Panc1 (cell line): ENCODE measurements around the gene RNF7. TPM values are rescaled to one million over a fixed set of nuclear protein-coding genes. Genes with fewer than 3 reads are reported as not detected.
"Not testable (repeated sequence)": the region's sequence is repeated elsewhere in the genome, so short reads cannot be mapped to it uniquely, and the experiment has no call there.

Experiments
- ATAC-seq: fragments of 200-7000 bp; cut with Tn5 transposase; 2 replicates; pipeline ENCODE4 v1.9.1; 2020; ENCODE audit warnings: mild to moderate bottlenecking, moderate library complexity
- BruUV-seq: library from RNA; stranded (reverse); fragments of 400-500 nt; replicated peaks from 2 replicates; lab custom pipeline; 2021; lab: Mats Ljungman, UMichigan
- CTCF ChIA-PET: fragments of 300-600 bp; sonication (Branson Sonifier 250); formaldehyde crosslinking; loops from one replicate; lab custom pipeline; 2022; ENCODE audit warnings: antibody characterized with exemption; lab: Charles Lee
- POLR2A ChIA-PET: fragments of 300-600 bp; sonication (Branson Sonifier 250); formaldehyde crosslinking; loops from one replicate; lab custom pipeline; 2022; ENCODE audit warnings: antibody characterized with exemption; lab: Charles Lee
- DNase-seq: peaks from one replicate; pipeline ENCODE4 v3.0.0-alpha.2; 2010; ENCODE audit warnings: low read depth, low spot score
- H3K27ac ChIP-seq: 2 replicates; pipeline ENCODE4 v1.5.1; 2011; ENCODE audit warnings: mild to moderate bottlenecking, low read length, inconsistent platforms
- H3K27me3 ChIP-seq: fragments of 200-500 bp; sonication (Bioruptor generic); 2 replicates; pipeline ENCODE4 v1.6.0; 2014; ENCODE audit warnings: low read length, inconsistent platforms; ENCODE audit not compliant: control insufficient read depth, insufficient read depth
- H3K36me3 ChIP-seq: fragments of 200-500 bp; sonication (Bioruptor generic); 2 replicates; pipeline ENCODE4 v1.5.1; 2014; ENCODE audit warnings: inconsistent platforms, mild to moderate bottlenecking, low read length, moderate library complexity; ENCODE audit not compliant: control insufficient read depth, insufficient read depth
- H3K4me1 ChIP-seq: 2 replicates; pipeline ENCODE4 v1.5.1; 2011; ENCODE audit warnings: inconsistent platforms, mild to moderate bottlenecking, low read length, moderate library complexity; ENCODE audit not compliant: control insufficient read depth, insufficient read depth
- H3K4me3 ChIP-seq, 2 experiments: 2 replicates each; pipeline ENCODE4 v1.5.1; 2011 to 2012; ENCODE audit warnings: low read depth in 2 of 2, low read length in 2 of 2, mild to moderate bottlenecking in 2 of 2, inconsistent platforms in 1 of 2, moderate library complexity in 1 of 2
- H3K9me3 ChIP-seq: fragments of 200-500 bp; sonication (Bioruptor generic); 2 replicates; pipeline ENCODE4 v1.5.1; 2014; ENCODE audit warnings: low read depth, mild to moderate bottlenecking, inconsistent platforms, low read length, moderate library complexity; ENCODE audit not compliant: control insufficient read depth, insufficient read depth
- POLR2AphosphoS5 ChIP-seq: IDR thresholded peaks from 2 replicates; pipeline ENCODE4 v1.6.1; 2012; ENCODE audit warnings: mild to moderate bottlenecking, low read depth, low read length, moderate library complexity
- SIN3A ChIP-seq: IDR thresholded peaks from 2 replicates; pipeline ENCODE4 v1.6.1; 2012; ENCODE audit warnings: low read depth, mild to moderate bottlenecking, low read length, moderate library complexity, borderline replicate concordance; ENCODE audit not compliant: insufficient read depth
- in situ Hi-C: cut with HindIII; loops from 2 replicates; pipeline ENCODE4 v1.10.0; 2016; ENCODE audit warnings: low sequenced_read_pairs, low pct_unique_long_range_greater_than_20kb
- intact Hi-C: fragments of 100-400 bp; cut with micrococcal nuclease; formaldehyde crosslinking; loops from one replicate; pipeline ENCODE4 v1.10.0; 2022; ENCODE audit not compliant: unreplicated experiment
- total RNA-seq: library from RNA; stranded (reverse); gene quantifications from one replicate; pipeline ENCODE4 v1.2.1, GENCODE V29; 2021; ENCODE audit not compliant: unreplicated experiment
- TF ChIP-seq, protein P1 (sequence below): fragments of 450-650 bp; IDR thresholded peaks from 2 replicates; pipeline ENCODE4 v1.5.1; 2017; ENCODE audit warnings: mild to moderate bottlenecking
- TF ChIP-seq, protein P2 (sequence below), 2 experiments: IDR thresholded peaks; 2 replicates each; pipeline ENCODE4 v1.6.1; 2011 to 2012; ENCODE audit warnings: low read depth in 2 of 2, control low read depth in 1 of 2, low read length in 1 of 2, mild to moderate bottlenecking in 1 of 2, moderate library complexity in 1 of 2; ENCODE audit not compliant: insufficient read depth in 1 of 2

Gene RNF7
- total RNA-seq, 1 experiment from 2014 or later = 87.3 TPM

DNA sequence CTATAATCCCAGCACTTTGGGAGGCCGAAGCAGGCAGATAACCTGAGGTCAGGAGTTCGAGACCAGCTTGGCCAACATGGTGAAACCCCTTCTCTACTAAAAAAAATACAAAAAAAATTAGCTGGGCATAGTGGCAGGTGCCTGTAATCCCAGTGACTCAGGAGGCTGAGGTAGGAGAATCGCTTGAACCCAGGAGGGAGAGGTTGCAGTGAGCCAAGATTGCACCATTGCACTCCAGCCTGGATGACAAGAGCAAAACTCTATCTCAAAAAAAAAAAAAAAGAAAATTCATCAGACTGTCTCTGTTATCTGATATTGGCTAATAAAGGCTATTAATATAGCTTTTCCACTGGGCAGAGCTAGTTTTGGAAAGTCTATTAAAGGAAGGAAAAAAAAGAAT lies 46.6 kb upstream of the RNF7 start:
- H3K27ac ChIP-seq, H3K9me3 ChIP-seq, H3K27me3 ChIP-seq, in situ Hi-C loops, ATAC-seq, H3K36me3 ChIP-seq, DNase-seq, H3K4me1 ChIP-seq, intact Hi-C loops, H3K4me3 ChIP-seq, BruUV-seq, POLR2A ChIA-PET, CTCF ChIA-PET: not testable (repeated sequence)

DNA sequence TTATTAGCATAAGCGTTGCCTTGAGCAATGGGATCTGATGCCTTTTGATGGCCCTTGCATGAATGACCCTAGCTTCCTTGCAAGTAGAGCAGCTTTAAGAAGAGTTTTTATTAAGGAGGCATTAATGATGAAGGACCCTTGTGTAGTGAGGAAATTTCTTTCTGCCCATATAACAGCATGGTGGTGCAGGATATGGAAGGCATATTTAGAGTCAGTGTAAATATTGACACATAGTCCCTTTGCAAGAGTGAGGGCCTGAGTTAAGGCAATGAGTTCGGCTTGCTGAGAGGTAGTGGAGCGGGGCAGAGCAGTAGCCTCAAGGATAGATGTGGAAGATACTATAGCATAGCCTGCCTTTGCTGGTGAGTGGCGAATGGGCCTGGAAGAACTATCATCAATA lies 45.1 kb upstream of the RNF7 start:
- BruUV-seq, H3K36me3 ChIP-seq, intact Hi-C loops, in situ Hi-C loops, H3K4me1 ChIP-seq, CTCF ChIA-PET, DNase-seq, H3K9me3 ChIP-seq, ATAC-seq, H3K27ac ChIP-seq, POLR2A ChIA-PET, H3K27me3 ChIP-seq, H3K4me3 ChIP-seq: not testable (repeated sequence)

DNA sequence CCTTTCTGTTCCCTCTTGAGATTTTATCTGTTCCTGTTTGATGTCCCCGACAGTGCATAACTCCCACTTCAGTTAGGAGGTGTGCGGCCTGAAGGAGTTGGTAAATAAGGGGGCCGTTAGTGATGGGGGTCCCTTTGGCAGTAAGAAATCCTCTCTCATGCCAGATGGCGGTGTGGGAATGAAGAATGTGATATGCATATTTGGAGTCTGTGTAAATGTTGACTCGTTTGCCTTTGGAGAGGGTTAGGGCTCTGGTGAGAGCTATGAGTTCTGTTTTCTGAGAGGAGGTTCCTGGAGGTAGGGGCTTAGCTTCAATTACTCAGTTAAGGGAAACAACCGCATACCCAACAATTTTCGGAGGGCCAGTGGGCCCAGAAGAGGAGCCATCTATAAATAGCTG lies 38.8 kb upstream of the RNF7 start:
- POLR2A ChIA-PET = interaction anchor here (0.5 kb wide), 1 partner anchor 21 kb away, joined by 4 read pairs; no protein-coding TSS in a partner anchor
- ATAC-seq (no peak), DNase-seq (no peak)
- no peak overlapping the region for H3K4me3 ChIP-seq
- H3K9me3 ChIP-seq = no peaks in the 10 kb centered on the region
- no peaks in the 10 kb centered on the region for H3K36me3 ChIP-seq
- no TSS peak for BruUV-seq
- CTCF ChIA-PET = interaction anchor here (0.6 kb wide), 1 partner anchor 58 kb away, joined by 3 read pairs; no protein-coding TSS in a partner anchor
- intact Hi-C loops (no loop called here), in situ Hi-C loops (no loop called here)
- no peaks in the 10 kb centered on the region for H3K27me3 ChIP-seq
- TF ChIP-seq SIN3A (no peak), POLR2AphosphoS5 (no peak)
- TF ChIP-seq, protein P1, sequence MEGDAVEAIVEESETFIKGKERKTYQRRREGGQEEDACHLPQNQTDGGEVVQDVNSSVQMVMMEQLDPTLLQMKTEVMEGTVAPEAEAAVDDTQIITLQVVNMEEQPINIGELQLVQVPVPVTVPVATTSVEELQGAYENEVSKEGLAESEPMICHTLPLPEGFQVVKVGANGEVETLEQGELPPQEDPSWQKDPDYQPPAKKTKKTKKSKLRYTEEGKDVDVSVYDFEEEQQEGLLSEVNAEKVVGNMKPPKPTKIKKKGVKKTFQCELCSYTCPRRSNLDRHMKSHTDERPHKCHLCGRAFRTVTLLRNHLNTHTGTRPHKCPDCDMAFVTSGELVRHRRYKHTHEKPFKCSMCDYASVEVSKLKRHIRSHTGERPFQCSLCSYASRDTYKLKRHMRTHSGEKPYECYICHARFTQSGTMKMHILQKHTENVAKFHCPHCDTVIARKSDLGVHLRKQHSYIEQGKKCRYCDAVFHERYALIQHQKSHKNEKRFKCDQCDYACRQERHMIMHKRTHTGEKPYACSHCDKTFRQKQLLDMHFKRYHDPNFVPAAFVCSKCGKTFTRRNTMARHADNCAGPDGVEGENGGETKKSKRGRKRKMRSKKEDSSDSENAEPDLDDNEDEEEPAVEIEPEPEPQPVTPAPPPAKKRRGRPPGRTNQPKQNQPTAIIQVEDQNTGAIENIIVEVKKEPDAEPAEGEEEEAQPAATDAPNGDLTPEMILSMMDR = no peak
- H3K4me1 ChIP-seq = no peaks in the 10 kb centered on the region
- no peak overlapping the region for H3K27ac ChIP-seq

DNA sequence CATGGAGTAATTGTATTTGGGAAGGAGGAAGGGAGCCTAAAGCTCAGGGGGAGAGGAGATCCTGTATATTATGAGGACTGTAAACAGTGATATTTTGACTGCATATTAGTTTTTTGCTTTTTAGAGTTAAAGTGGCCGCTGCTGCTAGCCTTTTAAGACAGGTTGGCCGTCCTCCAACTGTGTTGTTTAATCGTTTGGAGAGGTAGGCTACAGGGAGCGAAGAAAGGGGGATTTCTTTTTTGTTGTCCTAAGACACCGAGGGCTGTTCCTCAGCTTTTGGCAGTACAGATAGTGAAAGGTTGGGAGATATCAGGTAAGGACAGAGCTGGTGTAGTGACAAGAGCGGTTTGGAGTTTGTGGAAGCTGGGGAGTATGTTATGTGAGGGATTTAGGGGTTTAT lies 38.2 kb upstream of the RNF7 start:
- H3K4me1 ChIP-seq = no peaks in the 10 kb centered on the region
- TF ChIP-seq, protein P1 = no peak
- TF ChIP-seq SIN3A = no peak
- TF ChIP-seq, protein P2, sequence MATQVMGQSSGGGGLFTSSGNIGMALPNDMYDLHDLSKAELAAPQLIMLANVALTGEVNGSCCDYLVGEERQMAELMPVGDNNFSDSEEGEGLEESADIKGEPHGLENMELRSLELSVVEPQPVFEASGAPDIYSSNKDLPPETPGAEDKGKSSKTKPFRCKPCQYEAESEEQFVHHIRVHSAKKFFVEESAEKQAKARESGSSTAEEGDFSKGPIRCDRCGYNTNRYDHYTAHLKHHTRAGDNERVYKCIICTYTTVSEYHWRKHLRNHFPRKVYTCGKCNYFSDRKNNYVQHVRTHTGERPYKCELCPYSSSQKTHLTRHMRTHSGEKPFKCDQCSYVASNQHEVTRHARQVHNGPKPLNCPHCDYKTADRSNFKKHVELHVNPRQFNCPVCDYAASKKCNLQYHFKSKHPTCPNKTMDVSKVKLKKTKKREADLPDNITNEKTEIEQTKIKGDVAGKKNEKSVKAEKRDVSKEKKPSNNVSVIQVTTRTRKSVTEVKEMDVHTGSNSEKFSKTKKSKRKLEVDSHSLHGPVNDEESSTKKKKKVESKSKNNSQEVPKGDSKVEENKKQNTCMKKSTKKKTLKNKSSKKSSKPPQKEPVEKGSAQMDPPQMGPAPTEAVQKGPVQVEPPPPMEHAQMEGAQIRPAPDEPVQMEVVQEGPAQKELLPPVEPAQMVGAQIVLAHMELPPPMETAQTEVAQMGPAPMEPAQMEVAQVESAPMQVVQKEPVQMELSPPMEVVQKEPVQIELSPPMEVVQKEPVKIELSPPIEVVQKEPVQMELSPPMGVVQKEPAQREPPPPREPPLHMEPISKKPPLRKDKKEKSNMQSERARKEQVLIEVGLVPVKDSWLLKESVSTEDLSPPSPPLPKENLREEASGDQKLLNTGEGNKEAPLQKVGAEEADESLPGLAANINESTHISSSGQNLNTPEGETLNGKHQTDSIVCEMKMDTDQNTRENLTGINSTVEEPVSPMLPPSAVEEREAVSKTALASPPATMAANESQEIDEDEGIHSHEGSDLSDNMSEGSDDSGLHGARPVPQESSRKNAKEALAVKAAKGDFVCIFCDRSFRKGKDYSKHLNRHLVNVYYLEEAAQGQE (IDR thresholded peaks at IDR 0.05; ENCODE audit: insufficient read depth in 1 of 2, low read depth in 2 of 2, low read length in 1 of 2) = no peak
- no peak for TF ChIP-seq POLR2AphosphoS5
- ATAC-seq = no peak
- in situ Hi-C loops = no loop called here
- POLR2A ChIA-PET = interaction anchor here (0.5 kb wide), 2 partner anchors 9 to 21 kb away, joined by 4 read pairs; no protein-coding TSS in a partner anchor
- CTCF ChIA-PET = interaction anchor here (0.5 to 0.6 kb wide), 3 partner anchors 59 to 180 kb away, joined by 3 to 5 read pairs (median 3); no protein-coding TSS in a partner anchor
- no TSS peak for BruUV-seq
- no peak overlapping the region for H3K4me3 ChIP-seq
- intact Hi-C loops = no loop called here
- DNase-seq = no peak
- H3K9me3 ChIP-seq = no peaks in the 10 kb centered on the region
- H3K36me3 ChIP-seq = no peaks in the 10 kb centered on the region
- H3K27ac ChIP-seq = no peak overlapping the region
- no peaks in the 10 kb centered on the region for H3K27me3 ChIP-seq

DNA sequence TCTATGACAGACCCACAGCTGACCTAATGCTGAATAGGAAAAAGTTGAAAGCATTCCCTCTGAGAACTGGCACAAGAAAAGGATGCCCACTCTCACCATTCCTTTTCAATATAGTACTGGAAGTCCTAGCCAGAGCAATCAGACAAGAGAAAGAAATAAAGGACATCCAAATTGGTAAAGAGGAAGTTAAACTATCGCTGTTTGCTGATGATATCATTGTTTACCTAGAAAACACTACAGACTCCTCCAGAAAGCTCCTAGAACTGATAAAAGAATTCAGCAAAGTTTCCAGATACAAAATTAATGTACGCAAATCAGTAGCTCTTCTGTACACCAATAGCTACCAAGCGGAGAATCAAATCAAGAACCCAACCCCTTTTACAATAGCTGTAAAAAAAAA lies 34.7 kb upstream of the RNF7 start:
- H3K4me1 ChIP-seq, BruUV-seq, ATAC-seq, H3K36me3 ChIP-seq, H3K27me3 ChIP-seq, POLR2A ChIA-PET, intact Hi-C loops, H3K9me3 ChIP-seq, CTCF ChIA-PET, in situ Hi-C loops, H3K27ac ChIP-seq, H3K4me3 ChIP-seq, DNase-seq: not testable (repeated sequence)
